Activated T-cell treated with anti-CD3 and anti-CD28 coated beads, Interleukin-2, amount 50 U/mL, for 72 hours (primary cell): ENCODE measurements around the gene SVOPL. TPM values are rescaled to one million over a fixed set of nuclear protein-coding genes. Genes with fewer than 3 reads are reported as not detected.

ENCODE experiments used
- ATAC-seq, 2 donors: fragments of 150-1000 bp; cut with Tn5 transposase; replicated peaks in 1 of 2; 2 replicates each; pipeline ENCODE4 v1.10.0; 2021; ENCODE audit warnings: moderate library complexity in 2 of 2, mild to moderate bottlenecking in 1 of 2
- DNase-seq, 2 donors: peaks; one replicate each; pipeline ENCODE4 v3.0.0; 2021 to 2022; ENCODE audit warnings: mixed read lengths in 1 of 2
- H3K27ac Mint-ChIP-seq: one replicate; pipeline ENCODE4 v1.8.0; 2022; ENCODE audit warnings: mild to moderate bottlenecking, moderate library complexity, mixed read lengths
- H3K27me3 Mint-ChIP-seq: one replicate; pipeline ENCODE4 v1.8.0; 2022; ENCODE audit warnings: low read depth, mixed read lengths
- H3K36me3 Mint-ChIP-seq, 2 donors: one replicate each; pipeline ENCODE4 v1.8.0; 2022; ENCODE audit warnings: mixed read lengths in 2 of 2, mild to moderate bottlenecking in 1 of 2; ENCODE audit not compliant: insufficient read depth in 2 of 2
- H3K4me1 Mint-ChIP-seq: one replicate; pipeline ENCODE4 v1.8.0; 2022; ENCODE audit warnings: low read depth, mixed read lengths
- H3K4me3 Mint-ChIP-seq, 2 donors: one replicate each; pipeline ENCODE4 v1.8.0; 2022; ENCODE audit warnings: mild to moderate bottlenecking in 2 of 2, mixed read lengths in 2 of 2, moderate library complexity in 2 of 2
- H3K9me3 Mint-ChIP-seq, 2 donors: one replicate each; pipeline ENCODE4 v1.8.0; 2022; ENCODE audit warnings: mixed read lengths in 2 of 2
- total RNA-seq, 2 donors: library from RNA; stranded (reverse); gene quantifications; one replicate each; pipeline ENCODE4 v1.2.3, GENCODE V29; 2022

The SVOPL gene
- total RNA-seq, 2 donors from 2014 or later: not detected

GRCh38 chr7:138553805-138554204, 147.4 kb downstream of the SVOPL start:
- no peak for ATAC-seq
- Mint-ChIP-seq H3K9me3 (peaks cover 14 to 19% of the 10 kb centered on the region in 2 donors), H3K36me3 (peaks cover 57 to 69% of the 10 kb centered on the region in 2 donors), H3K4me3 (no peak overlapping the region), H3K27ac (no peak overlapping the region), H3K27me3 (no peaks in the 10 kb centered on the region), H3K4me1 (no peaks in the 10 kb centered on the region)
- DNase-seq: no peak

GRCh38 chr7:138551102-138551501, 150.1 kb downstream of the SVOPL start:
- DNase-seq (no peak), ATAC-seq (no peak)
- H3K27me3 Mint-ChIP-seq: no peaks in the 10 kb centered on the region
- H3K9me3 Mint-ChIP-seq: peaks cover 4 to 6% of the 10 kb centered on the region in 2 donors
- no peaks in the 10 kb centered on the region for H3K4me1 Mint-ChIP-seq
- H3K27ac Mint-ChIP-seq: no peak overlapping the region
- peaks cover 41 to 64% of the 10 kb centered on the region in 2 donors for H3K36me3 Mint-ChIP-seq
- no peak overlapping the region for H3K4me3 Mint-ChIP-seq

- no peak overlapping the region for H3K27ac Mint-ChIP-seq
- H3K4me1 Mint-ChIP-seq: no peaks in the 10 kb centered on the region
- H3K9me3 Mint-ChIP-seq: peaks cover 4 to 6% of the 10 kb centered on the region in 2 donors
- ATAC-seq (no peak), DNase-seq (no peak)
- peaks cover 42 to 64% of the 10 kb centered on the region in 2 donors for H3K36me3 Mint-ChIP-seq
- no peaks in the 10 kb centered on the region for H3K27me3 Mint-ChIP-seq
- H3K4me3 Mint-ChIP-seq: no peak overlapping the region
These were observed 150.8 kb downstream of the SVOPL start for GRCh38 chr7:138550337-138550736.

- Mint-ChIP-seq H3K4me1 (no peaks in the 10 kb centered on the region), H3K27ac (no peak overlapping the region), H3K36me3 (peaks cover 41 to 66% of the 10 kb centered on the region in 2 donors), H3K9me3 (peaks cover 4 to 6% of the 10 kb centered on the region in 2 donors), H3K4me3 (no peak overlapping the region), H3K27me3 (no peaks in the 10 kb centered on the region)
- no peak for DNase-seq
- no peak for ATAC-seq
These were observed 152.1 kb downstream of the SVOPL start for GRCh38 chr7:138549082-138549481.

DNA sequence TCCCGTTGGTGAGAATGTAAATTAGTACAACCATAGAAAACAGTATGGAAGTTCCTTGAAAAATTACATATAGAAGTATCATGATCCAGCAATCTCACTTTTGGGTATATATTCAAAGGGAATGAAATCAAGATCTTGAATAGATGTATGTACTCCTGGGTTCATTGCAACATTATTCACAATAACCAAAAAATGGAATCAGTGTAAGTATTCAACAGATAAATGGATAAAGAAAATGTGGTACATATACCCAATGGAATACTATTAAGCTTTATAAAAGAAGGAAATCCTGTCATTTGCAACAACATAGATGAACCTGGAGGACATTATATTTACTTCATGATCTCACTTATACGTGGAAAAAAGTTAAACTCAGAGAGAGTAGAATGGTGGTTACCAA, 154.3 kb downstream of the SVOPL start:
- Mint-ChIP-seq H3K4me1 (peaks cover 6% of the 10 kb centered on the region), H3K4me3 (no peak overlapping the region), H3K27ac (no peak overlapping the region), H3K9me3 (peaks cover 4 to 5% of the 10 kb centered on the region in 2 donors), H3K27me3 (no peaks in the 10 kb centered on the region), H3K36me3 (peaks cover 31 to 62% of the 10 kb centered on the region in 2 donors)
- DNase-seq: no peak
- ATAC-seq: no peak

GRCh38 chr7:138546064-138546619, 155.0 kb downstream of the SVOPL start:
- Mint-ChIP-seq H3K9me3 (peaks cover 4 to 5% of the 10 kb centered on the region in 2 donors), H3K4me3 (no peak overlapping the region), H3K27ac (no peak overlapping the region), H3K36me3 (peaks cover 30 to 62% of the 10 kb centered on the region in 2 donors), H3K4me1 (peaks cover 9% of the 10 kb centered on the region), H3K27me3 (no peaks in the 10 kb centered on the region)
- ATAC-seq: no peak
- DNase-seq: no peak

DNA sequence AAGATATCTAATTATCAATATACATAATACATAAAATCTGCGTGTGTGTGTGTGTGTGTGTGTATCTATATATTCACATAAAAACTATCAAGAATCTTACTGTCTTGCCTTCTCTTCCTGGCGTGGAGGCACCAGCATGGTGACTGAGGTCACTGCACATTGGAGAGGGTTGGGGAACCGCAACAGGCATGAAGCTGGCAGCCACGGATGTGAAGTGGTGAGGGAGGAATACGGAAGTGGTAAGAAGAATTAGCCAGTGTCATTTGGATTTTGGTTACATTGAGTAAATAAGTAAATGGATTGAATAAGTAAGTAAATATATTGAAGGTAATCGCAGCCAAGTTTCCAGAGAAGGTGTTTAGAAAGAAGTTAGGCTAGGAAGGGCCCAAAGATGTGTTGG, 156.0 kb downstream of the SVOPL start:
- ATAC-seq (no peak), DNase-seq (no peak)
- peaks cover 27 to 61% of the 10 kb centered on the region in 2 donors for H3K36me3 Mint-ChIP-seq
- no peak overlapping the region for H3K4me3 Mint-ChIP-seq
- H3K4me1 Mint-ChIP-seq: peaks cover 9% of the 10 kb centered on the region
- H3K27me3 Mint-ChIP-seq: no peaks in the 10 kb centered on the region
- H3K27ac Mint-ChIP-seq: no peak overlapping the region
- H3K9me3 Mint-ChIP-seq: peaks cover 3 to 5% of the 10 kb centered on the region in 2 donors

Other genes with a start within 250 kb of the SVOPL start
- 10 to 100 TPM; 16.2 to 18.1 TPM for gene TRIM24, start 241.1 kb downstream of the SVOPL start, total RNA-seq
- under 1 TPM in 1 of 2 donors, not detected in 1; 0.39 TPM for gene TMEM213, start 96.6 kb upstream of the SVOPL start, total RNA-seq
- gene ATP6V0A4, start 96.8 kb upstream of the SVOPL start, total RNA-seq: under 1 TPM; 0.38 to 0.74 TPM